D721Med (cell line): ENCODE data around the gene SGPL1.

Experiments used
- DNase-seq: peaks from one replicate; pipeline ENCODE4 v3.0.0; 2011; ENCODE audit warnings: low spot score; ENCODE audit not compliant: insufficient read length
- FAIRE-seq: peaks from 2 replicates; lab custom pipeline; 2011; peaks lifted over from hg19 to GRCh38; lab: Jason Lieb, UNC
- CTCF ChIP-seq: IDR thresholded peaks from 2 replicates; pipeline ENCODE4 v1.5.1; 2012; ENCODE audit warnings: mild to moderate bottlenecking, control low read depth; ENCODE audit not compliant: insufficient read depth; ENCODE audit errors: missing control alignments

The SGPL1 gene

GRCh38 chr10:70891627-70892026 lies 75.9 kb downstream of the SGPL1 start:
- DNase-seq (no peak), FAIRE-seq (no peak)
- TF ChIP-seq CTCF: no peak

- no peak for TF ChIP-seq CTCF
- no peak for FAIRE-seq
These were observed 76.9 kb downstream of the SGPL1 start for GRCh38 chr10:70892631-70893030.

GRCh38 chr10:70893227-70894006 lies 77.7 kb downstream of the SGPL1 start:
- no peak for TF ChIP-seq CTCF
- no peak for FAIRE-seq
- no peak for DNase-seq

More at GRCh38 chr10:70892631-70893030, 76.9 kb downstream of the SGPL1 start:
- no peak for DNase-seq

- no peak for FAIRE-seq
- TF ChIP-seq CTCF: no peak
These were observed 78.7 kb downstream of the SGPL1 start for GRCh38 chr10:70894416-70894815.

GRCh38 chr10:70896551-70896950 lies 80.8 kb downstream of the SGPL1 start:
- no peak for FAIRE-seq
- TF ChIP-seq CTCF: no peak

More at GRCh38 chr10:70894416-70894815, 78.7 kb downstream of the SGPL1 start:
- DNase-seq: no peak

GRCh38 chr10:70898687-70899086 lies 82.9 kb downstream of the SGPL1 start:
- DNase-seq: no peak
- no peak for FAIRE-seq
- TF ChIP-seq CTCF: no peak

More at GRCh38 chr10:70896551-70896950, 80.8 kb downstream of the SGPL1 start:
- DNase-seq: no peak

GRCh38 chr10:70899096-70899495 lies 83.3 kb downstream of the SGPL1 start:
- FAIRE-seq (no peak), DNase-seq (no peak)
- TF ChIP-seq CTCF: no peak
